GM13977 (cell line): Measurements from ENCODE around the gene ATMIN.

Experiments used
- DNase-seq: peaks from one replicate; pipeline ENCODE4 v3.0.0; 2012; ENCODE audit warnings: low spot score
- in situ Hi-C: fragments of 300-500 bp; cut with MboI; formaldehyde crosslinking; loops from one replicate; pipeline ENCODE4 v1.12.0; 2022; ENCODE audit warnings: low sequenced_read_pairs, low pct_unique_long_range_greater_than_20kb, mixed read lengths, inconsistent platforms; ENCODE audit not compliant: unreplicated experiment
- TF ChIP-seq, protein P1 (sequence below): IDR thresholded peaks from 2 replicates; pipeline ENCODE4 v1.5.1; 2012; ENCODE audit warnings: mild to moderate bottlenecking, control low read depth; ENCODE audit not compliant: insufficient read depth; ENCODE audit errors: extremely low read depth, missing control alignments

Gene ATMIN

DNA sequence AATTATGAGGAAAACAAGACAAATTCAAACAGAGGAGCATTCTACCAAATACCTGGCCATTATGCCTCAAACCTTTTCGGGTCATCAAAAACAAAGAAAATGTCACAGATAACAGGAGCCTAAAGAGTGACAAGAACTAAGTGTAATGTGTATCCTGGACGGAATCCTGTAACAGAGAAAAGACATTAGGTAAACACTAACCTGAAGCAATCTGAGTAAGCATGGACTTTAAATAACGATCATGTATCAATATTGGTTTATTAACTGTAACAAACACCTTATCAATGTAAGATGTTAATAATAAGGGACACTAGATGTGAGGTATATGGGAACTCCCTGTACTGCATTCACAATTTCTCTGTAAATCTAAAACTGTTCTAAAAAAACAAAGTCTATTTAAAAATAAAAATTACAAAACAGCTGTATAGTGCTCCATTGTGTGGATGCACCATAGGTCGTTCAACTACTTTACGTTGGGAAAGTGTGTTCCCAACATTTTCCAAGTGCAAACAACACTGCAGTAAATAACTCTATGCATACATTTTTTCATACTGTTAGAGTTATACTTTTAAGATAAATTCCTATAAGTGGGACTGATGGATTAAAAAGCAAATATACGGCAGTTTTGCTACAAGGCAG lies 43.7 kb upstream of the ATMIN start:
- no peak for DNase-seq
- in situ Hi-C loops, result no loop called here
- TF ChIP-seq, protein P1, sequence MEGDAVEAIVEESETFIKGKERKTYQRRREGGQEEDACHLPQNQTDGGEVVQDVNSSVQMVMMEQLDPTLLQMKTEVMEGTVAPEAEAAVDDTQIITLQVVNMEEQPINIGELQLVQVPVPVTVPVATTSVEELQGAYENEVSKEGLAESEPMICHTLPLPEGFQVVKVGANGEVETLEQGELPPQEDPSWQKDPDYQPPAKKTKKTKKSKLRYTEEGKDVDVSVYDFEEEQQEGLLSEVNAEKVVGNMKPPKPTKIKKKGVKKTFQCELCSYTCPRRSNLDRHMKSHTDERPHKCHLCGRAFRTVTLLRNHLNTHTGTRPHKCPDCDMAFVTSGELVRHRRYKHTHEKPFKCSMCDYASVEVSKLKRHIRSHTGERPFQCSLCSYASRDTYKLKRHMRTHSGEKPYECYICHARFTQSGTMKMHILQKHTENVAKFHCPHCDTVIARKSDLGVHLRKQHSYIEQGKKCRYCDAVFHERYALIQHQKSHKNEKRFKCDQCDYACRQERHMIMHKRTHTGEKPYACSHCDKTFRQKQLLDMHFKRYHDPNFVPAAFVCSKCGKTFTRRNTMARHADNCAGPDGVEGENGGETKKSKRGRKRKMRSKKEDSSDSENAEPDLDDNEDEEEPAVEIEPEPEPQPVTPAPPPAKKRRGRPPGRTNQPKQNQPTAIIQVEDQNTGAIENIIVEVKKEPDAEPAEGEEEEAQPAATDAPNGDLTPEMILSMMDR, result no peak

DNA sequence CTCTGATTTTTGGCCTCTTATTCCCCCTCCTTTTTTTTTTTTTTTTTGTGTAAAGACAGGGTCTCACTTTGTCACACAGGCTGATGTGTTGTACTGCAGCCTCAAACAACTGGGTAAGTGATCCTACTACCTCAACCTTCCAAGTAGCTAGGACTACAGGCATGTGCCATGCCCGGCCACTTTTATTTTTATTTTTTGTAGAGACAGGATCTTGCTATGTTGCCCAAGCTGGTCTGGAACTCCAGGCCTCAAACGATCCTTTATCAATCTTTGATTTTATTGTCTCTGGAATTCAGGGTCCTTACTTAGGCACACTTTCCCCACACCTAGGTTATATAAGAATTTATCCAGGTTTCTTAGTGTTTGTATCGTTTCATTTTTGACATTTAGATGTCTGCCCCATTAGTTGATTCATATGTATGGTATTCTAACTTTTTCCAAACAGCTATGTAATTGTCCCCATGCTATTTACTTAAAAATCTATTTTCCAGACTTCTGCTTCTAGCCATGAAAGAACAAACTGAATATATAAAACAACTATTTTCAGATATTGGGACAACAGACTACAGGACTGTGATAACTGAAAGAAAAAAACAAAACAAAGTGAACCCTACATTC lies 42.9 kb upstream of the ATMIN start:
- in situ Hi-C loops, result no loop called here
- TF ChIP-seq, protein P1, result no peak
- DNase-seq, result no peak

DNA sequence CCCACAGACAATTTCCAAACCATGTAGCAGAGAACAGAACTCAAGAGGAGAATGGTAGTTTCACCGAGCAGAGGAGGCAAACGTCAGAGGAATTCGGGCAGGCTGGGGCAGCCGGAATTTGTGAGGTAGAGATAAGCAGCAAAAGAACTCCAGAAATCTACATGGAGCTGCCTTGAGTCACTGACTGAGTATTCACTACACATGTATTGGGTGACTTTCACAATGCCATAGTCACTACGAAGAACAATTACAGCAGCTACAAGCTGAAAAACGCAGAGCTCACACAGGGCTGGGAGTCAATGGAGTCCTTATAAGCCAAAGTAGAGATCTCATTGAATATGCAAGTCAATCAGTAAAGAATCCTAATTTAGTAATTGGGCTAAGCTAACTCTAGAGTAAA lies 42.3 kb upstream of the ATMIN start:
- no peak for DNase-seq
- TF ChIP-seq, protein P1, result no peak
- in situ Hi-C loops, result no loop called here

DNA sequence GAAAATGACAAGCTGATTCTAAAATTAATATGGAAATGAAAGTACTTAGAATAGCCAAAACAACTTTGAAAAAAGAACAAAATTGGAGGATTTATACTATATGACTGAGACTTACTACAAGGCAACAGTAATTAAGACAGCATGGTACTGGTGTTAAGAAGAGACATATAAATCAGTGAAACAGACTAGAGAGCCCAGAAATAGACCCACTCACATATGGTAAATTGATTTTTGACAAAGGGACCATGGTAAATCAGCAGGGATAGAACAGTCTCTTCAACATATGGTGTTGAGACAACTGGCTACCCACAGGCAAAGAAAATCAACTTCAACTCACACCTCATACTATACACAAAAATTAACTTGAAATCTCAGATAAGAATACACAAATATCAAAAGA lies 41.8 kb upstream of the ATMIN start:
- TF ChIP-seq, protein P1, result no peak
- no peak for DNase-seq
- in situ Hi-C loops, result no loop called here

DNA sequence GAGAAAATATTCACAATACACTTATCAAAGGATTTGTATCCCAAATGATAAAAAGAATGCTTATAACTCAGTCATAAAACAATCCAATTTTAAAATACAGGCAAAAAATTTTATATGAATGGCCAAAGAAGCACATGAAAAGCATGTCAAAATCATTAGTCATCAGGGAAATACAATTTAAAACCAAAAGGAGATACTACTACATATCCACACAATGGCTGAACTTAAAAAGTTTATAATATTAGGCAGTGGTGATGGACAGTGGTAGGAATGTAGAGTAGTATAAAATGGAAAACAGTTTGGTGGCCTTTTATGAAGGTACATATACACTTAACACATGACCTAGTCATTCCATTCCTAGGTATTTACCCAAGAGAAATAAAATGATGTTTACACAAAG lies 41.2 kb upstream of the ATMIN start:
- TF ChIP-seq, protein P1, result no peak
- in situ Hi-C loops, result no loop called here
- no peak for DNase-seq

DNA sequence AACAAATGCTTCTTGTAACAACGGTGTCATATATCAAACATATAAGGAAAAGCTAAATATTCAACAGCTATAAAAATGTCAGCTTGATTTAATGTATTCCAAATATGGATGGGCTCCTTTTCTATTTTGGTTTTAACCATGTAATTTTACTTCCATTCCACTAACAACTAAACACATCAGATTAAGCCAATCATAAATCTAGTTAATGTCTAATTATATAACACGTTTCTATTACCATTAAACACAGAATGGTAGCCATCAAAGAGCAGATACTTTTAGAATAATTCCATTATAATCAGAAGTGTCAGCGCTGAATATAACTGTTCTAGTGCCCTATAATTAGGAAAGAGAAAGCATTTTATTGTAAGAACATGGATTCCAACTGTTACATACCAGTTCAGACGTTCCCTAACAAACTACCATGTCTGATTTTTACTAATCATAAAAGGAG lies 38.9 kb upstream of the ATMIN start:
- TF ChIP-seq, protein P1, result no peak
- in situ Hi-C loops, result no loop called here
- DNase-seq, result no peak
